Subcutaneous abdominal adipose tissue (tissue), 5 donors: Measurements from ENCODE around the gene ANAPC15.
"Not testable (repeated sequence)": the region's sequence is repeated elsewhere in the genome, so short reads cannot be mapped to it uniquely, and the experiment has no call there.

ENCODE experiments used
- H3K27ac ChIP-seq: one replicate; pipeline ENCODE4 v1.7.0; 2013; ENCODE audit warnings: low read depth, mild to moderate bottlenecking, inconsistent platforms, low read length, moderate library complexity
- H3K27me3 ChIP-seq, 5 donors: one replicate each; pipeline ENCODE4 v1.7.0; 2013; ENCODE audit warnings: low read length in 5 of 5, inconsistent platforms in 1 of 5; ENCODE audit not compliant: control insufficient read depth in 5 of 5, insufficient read depth in 4 of 5
- H3K36me3 ChIP-seq, 5 donors: one replicate each; pipeline ENCODE4 v1.7.0; 2013; ENCODE audit warnings: low read length in 5 of 5; ENCODE audit not compliant: control insufficient read depth in 5 of 5, insufficient read depth in 5 of 5
- H3K4me1 ChIP-seq, 5 donors: one replicate each; pipeline ENCODE4 v1.7.0; 2013; ENCODE audit warnings: low read length in 5 of 5, mild to moderate bottlenecking in 3 of 5, moderate library complexity in 1 of 5; ENCODE audit not compliant: control insufficient read depth in 5 of 5, insufficient read depth in 5 of 5
- H3K4me3 ChIP-seq, 5 donors: one replicate each; pipeline ENCODE4 v1.7.0; 2013; ENCODE audit warnings: low read length in 5 of 5, low read depth in 1 of 5
- H3K9ac ChIP-seq, 5 donors: one replicate each; pipeline ENCODE4 v1.7.0; 2013; ENCODE audit warnings: low read length in 5 of 5, mild to moderate bottlenecking in 4 of 5, moderate library complexity in 3 of 5
- H3K9me3 ChIP-seq, 5 donors: one replicate each; pipeline ENCODE4 v1.7.0; 2013; ENCODE audit warnings: low read length in 5 of 5; ENCODE audit not compliant: control insufficient read depth in 5 of 5
- donor health status: healthy.
- donor health status: healthy.
- donor health status: healthy.
- donor health status: healthy.
- donor health status: healthy.

ANAPC15 gene

DNA sequence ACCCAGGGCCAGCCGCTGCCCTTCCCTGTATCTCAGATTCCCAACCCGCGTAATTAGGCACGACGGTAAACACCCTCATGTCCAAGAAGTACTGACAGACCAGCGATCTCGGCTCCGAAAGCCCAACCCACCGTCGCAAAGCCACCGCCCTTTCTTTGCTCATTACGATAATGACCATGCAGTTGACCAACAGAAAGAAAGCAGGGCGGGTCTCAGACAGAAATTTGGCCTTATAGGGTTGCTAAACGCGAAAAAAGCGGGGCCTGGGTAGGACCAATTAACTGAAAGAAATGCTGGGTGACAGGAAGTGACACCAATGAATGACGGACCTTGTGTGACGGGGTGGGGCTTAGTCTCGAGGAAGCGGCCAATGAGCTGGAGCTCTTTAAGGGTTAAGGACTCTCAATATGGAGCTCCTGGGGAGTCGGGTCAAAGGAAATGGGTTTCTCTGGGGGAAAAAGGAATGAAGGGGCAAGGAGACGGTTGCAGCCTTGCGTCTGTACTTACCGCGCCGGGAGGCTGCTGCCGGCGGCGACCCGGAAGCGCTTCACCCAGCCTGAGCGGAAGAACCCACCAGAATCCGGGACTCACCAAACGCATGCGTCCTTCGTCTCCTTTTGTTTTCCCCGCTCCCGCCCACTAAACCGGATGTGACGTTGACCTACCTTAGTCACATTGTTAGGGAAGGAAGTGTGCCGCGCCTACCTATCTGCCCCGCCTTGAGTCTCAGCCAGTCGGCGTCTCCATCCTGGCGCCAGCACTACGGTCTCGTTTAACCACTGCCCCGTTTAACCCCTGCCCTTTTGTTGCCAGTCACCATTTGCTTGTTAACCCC, at the start of gene ANAPC15:
TSS of gene ANAPC15 (minus strand) at position 553 of the 835 bp plus-strand sequence. CDS start 1,419 bp downstream, outside the sequence.
- Histone ChIP-seq H3K9ac (peak within 1 kb of the TSS; percentile 89 to 96 (median 95)), H3K27ac (peak within 1 kb of the TSS; percentile 96), H3K9me3 (no peaks in the 10 kb centered on the region), H3K27me3 (peaks cover 0 to 3% (median 0%) of the 10 kb centered on the region in 5 donors), H3K4me3 (peak within 1 kb of the TSS; percentile 74 to 93 (median 87)), H3K36me3 (peaks cover 0 to 17% (median 8%) of the 10 kb centered on the region in 5 donors), H3K4me1 (peaks cover 5 to 18% (median 14%) of the 10 kb centered on the region in 5 donors)

DNA sequence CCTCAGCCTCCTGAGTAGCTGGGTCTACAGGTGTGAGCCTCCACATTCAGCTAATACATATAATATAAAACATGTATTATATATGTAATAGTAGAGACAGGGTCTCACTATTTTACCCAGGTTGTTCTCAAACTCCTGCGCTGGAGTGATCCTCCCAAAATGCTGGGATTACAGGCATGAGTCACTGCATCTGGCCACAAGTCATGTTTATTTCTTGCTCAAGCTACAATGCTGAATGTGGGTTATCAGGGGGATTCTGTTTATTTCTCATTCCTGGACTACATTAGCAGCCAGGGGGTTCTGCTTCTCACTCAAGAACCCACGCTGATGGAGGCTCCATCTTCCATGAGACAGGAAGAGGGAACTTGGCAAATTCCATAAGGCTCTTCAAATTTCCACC, 47.8 kb upstream of the ANAPC15 start:
- Histone ChIP-seq H3K9ac (no peak overlapping the region), H3K27ac (no peak overlapping the region), H3K27me3 (peaks cover 0 to 8% (median 0%) of the 10 kb centered on the region in 5 donors), H3K36me3 (no peaks in the 10 kb centered on the region), H3K4me3 (no peak overlapping the region), H3K9me3 (no peaks in the 10 kb centered on the region), H3K4me1 (no peaks in the 10 kb centered on the region)

GRCh38 chr11:72157131-72157530, 44.6 kb upstream of the ANAPC15 start:
- Histone ChIP-seq H3K36me3 (no peaks in the 10 kb centered on the region), H3K9ac (no peak overlapping the region), H3K4me3 (no peak overlapping the region), H3K27ac (no peak overlapping the region), H3K4me1 (no peaks in the 10 kb centered on the region), H3K27me3 (peaks cover 0 to 8% (median 0%) of the 10 kb centered on the region in 5 donors), H3K9me3 (no peaks in the 10 kb centered on the region)

DNA sequence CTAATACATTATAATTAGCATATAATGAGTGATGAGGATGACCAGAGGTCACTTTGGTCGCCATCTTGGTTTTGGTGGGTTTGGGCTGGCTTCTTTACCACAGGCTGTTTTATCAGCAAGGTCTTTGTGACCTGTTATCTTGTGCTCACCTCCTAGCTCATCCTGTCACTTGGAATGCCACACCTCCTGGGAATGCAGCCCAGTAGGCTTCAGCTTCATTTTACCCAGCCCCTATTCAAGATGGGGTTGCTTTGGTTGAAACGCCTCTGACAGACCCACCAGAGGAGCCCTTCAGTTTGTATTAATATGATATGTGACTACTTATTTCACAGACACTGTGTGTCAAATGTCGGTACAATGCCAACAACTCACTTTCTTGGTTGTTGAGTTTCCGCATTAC, 43.3 kb upstream of the ANAPC15 start:
- no peaks in the 10 kb centered on the region for H3K9me3 ChIP-seq
- H3K27me3 ChIP-seq = peaks cover 0 to 8% (median 0%) of the 10 kb centered on the region in 5 donors
- no peak overlapping the region for H3K27ac ChIP-seq
- H3K4me3 ChIP-seq = no peak overlapping the region
- no peak overlapping the region for H3K9ac ChIP-seq
- H3K4me1 ChIP-seq = no peaks in the 10 kb centered on the region
- no peaks in the 10 kb centered on the region for H3K36me3 ChIP-seq

DNA sequence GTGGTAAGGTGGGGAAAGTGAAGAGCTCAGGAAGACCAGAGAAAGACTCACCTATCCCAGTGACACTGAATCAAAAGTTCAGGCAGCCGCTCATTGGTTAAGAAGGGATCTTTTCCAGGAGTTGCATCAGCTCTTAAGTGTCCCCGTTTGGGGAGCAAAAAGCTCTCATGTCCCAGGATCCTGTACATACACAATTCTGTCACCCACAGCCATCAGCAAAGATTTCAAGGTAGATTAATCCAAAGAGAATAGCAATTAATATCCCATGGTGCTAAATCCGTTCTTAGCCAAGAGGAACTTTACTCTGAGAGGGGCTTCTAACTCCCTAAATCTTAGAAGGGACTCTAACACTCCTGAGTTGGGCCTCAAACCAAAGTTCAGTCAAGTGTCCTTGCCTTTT, 42.3 kb upstream of the ANAPC15 start:
- Histone ChIP-seq H3K4me3 (no peak overlapping the region), H3K36me3 (no peaks in the 10 kb centered on the region), H3K4me1 (no peaks in the 10 kb centered on the region), H3K9ac (no peak overlapping the region), H3K27me3 (peaks cover 0 to 8% (median 0%) of the 10 kb centered on the region in 5 donors), H3K9me3 (no peaks in the 10 kb centered on the region), H3K27ac (no peak overlapping the region)

GRCh38 chr11:72153874-72154273, 41.4 kb upstream of the ANAPC15 start:
- not testable (repeated sequence) for H3K4me3 ChIP-seq, H3K9me3 ChIP-seq, H3K27me3 ChIP-seq, H3K27ac ChIP-seq, H3K36me3 ChIP-seq, H3K4me1 ChIP-seq, H3K9ac ChIP-seq

DNA sequence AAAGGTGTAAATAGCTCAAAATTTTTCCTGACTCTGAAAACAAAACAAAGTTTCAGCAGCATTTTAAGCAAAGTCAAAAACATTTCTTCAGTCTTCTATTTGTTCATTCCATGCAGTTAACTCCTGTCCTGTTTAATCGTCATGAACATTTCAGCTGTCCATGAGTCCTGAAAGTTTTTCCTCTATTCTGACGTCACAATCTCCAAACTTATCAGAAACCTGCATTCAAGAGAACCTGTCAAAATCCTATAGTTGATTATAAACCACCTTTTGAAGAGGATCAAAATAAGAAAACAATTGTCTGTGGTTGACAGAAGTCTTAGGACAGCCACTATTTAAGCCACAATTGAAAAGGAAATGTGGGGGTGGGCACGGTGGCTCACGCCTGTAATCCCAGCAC, 38.4 kb upstream of the ANAPC15 start:
- Histone ChIP-seq H3K27ac (no peak overlapping the region), H3K4me1 (no peaks in the 10 kb centered on the region), H3K9me3 (no peaks in the 10 kb centered on the region), H3K4me3 (no peak overlapping the region), H3K36me3 (no peaks in the 10 kb centered on the region), H3K9ac (no peak overlapping the region), H3K27me3 (no peaks in the 10 kb centered on the region)

- Histone ChIP-seq H3K27me3 (no peaks in the 10 kb centered on the region), H3K27ac (no peak overlapping the region), H3K4me1 (peaks cover 0 to 3% (median 0%) of the 10 kb centered on the region in 5 donors), H3K4me3 (no peak overlapping the region), H3K9me3 (no peaks in the 10 kb centered on the region), H3K36me3 (no peaks in the 10 kb centered on the region), H3K9ac (no peak overlapping the region)
These were observed 34.1 kb upstream of the ANAPC15 start for GRCh38 chr11:72146625-72147024.

GRCh38 chr11:72144807-72145565, 32.5 kb upstream of the ANAPC15 start:
- Histone ChIP-seq H3K9ac (no peak overlapping the region), H3K27ac (no peak overlapping the region), H3K4me3 (no peak overlapping the region), H3K9me3 (no peaks in the 10 kb centered on the region), H3K36me3 (no peaks in the 10 kb centered on the region), H3K4me1 (peaks cover 0 to 3% (median 0%) of the 10 kb centered on the region in 5 donors), H3K27me3 (no peaks in the 10 kb centered on the region)

- not testable (repeated sequence) for H3K4me3 ChIP-seq, H3K9ac ChIP-seq, H3K9me3 ChIP-seq, H3K27me3 ChIP-seq, H3K27ac ChIP-seq, H3K36me3 ChIP-seq, H3K4me1 ChIP-seq
These were observed 30.0 kb upstream of the ANAPC15 start for GRCh38 chr11:72142543-72142942.
